UCSD-AML1 (cell line): ENCODE results near the gene FAM83F.

Experiments used
- DNase-seq: peaks from one replicate; lab custom pipeline; 2025; ENCODE audit not compliant: unreplicated experiment; lab: John Stamatoyannopoulos, UW

The FAM83F gene

GRCh38 chr22:39965748-39966147 is 29.0 kb upstream of the FAM83F start:
- DNase-seq: no peak

- no peak for DNase-seq
Observed at GRCh38 chr22:39966470-39966869, 28.3 kb upstream of the FAM83F start.

- DNase-seq: no peak
Observed at GRCh38 chr22:39967103-39967829, 27.5 kb upstream of the FAM83F start.

GRCh38 chr22:39967996-39968972 is 26.5 kb upstream of the FAM83F start:
- no peak for DNase-seq

GRCh38 chr22:39970742-39971141 is 24.0 kb upstream of the FAM83F start:
- no peak for DNase-seq

- DNase-seq: no peak
Observed at GRCh38 chr22:39972641-39973040, 22.1 kb upstream of the FAM83F start.

GRCh38 chr22:39973656-39974055 is 21.1 kb upstream of the FAM83F start:
- no peak for DNase-seq

GRCh38 chr22:39974065-39974464 is 20.7 kb upstream of the FAM83F start:
- DNase-seq: no peak

GRCh38 chr22:39979048-39979447 is 15.7 kb upstream of the FAM83F start:
- no peak for DNase-seq

- no peak for DNase-seq
Observed at GRCh38 chr22:39979458-39979857, 15.3 kb upstream of the FAM83F start.

- DNase-seq: no peak
Observed at GRCh38 chr22:39980596-39980995, 14.2 kb upstream of the FAM83F start.

- DNase-seq: no peak
Observed at GRCh38 chr22:39983346-39983745, 11.4 kb upstream of the FAM83F start.

- DNase-seq: no peak
Observed at GRCh38 chr22:39984006-39984405, 10.7 kb upstream of the FAM83F start.

GRCh38 chr22:39984746-39985145 is 10.0 kb upstream of the FAM83F start:
- no peak for DNase-seq

- DNase-seq: no peak
Observed at GRCh38 chr22:39985383-39986035, 9.2 kb upstream of the FAM83F start.

- DNase-seq: no peak
Observed at GRCh38 chr22:39988386-39989114, 6.2 kb upstream of the FAM83F start.

GRCh38 chr22:39989633-39990032 is 5.1 kb upstream of the FAM83F start:
- DNase-seq: no peak

GRCh38 chr22:39990686-39991085 is 4.1 kb upstream of the FAM83F start:
- DNase-seq: no peak

- DNase-seq: no peak
Observed at GRCh38 chr22:39991159-39991860, 3.4 kb upstream of the FAM83F start.

GRCh38 chr22:39992088-39992826 is 2.5 kb upstream of the FAM83F start:
- DNase-seq: no peak
